GM23338 (cell line): ENCODE results near the gene EXOSC1.

Experiments
- CREB1 ChIP-seq: fragments of 250-450 bp; sonication (Bioruptor Pico); IDR thresholded peaks from 2 replicates; pipeline ENCODE4 v1.5.0; 2020; ENCODE audit warnings: low read depth, mild to moderate bottlenecking, moderate library complexity
- CTCF ChIP-seq, 2 experiments: fragments of 200-600 bp in 1 of 2; sonication (generic) in 1 of 2; conservative IDR thresholded peaks; 2 replicates each; pipeline versions ENCODE4 v1.5.1 to v1.6.1; 2016 to 2017; ENCODE audit warnings: antibody characterized with exemption in 2 of 2, low read depth in 2 of 2, mild to moderate bottlenecking in 2 of 2, moderate library complexity in 1 of 2
- ETS1 ChIP-seq: IDR thresholded peaks from 2 replicates; pipeline ENCODE4 v1.6.1; 2016; ENCODE audit warnings: antibody characterized with exemption
- POLR2AphosphoS5 ChIP-seq: IDR thresholded peaks from 2 replicates; pipeline ENCODE4 v1.6.1; 2016; ENCODE audit warnings: antibody characterized with exemption, low read depth

GRCh38 chr10:97475936-97476594 is 30.3 kb upstream of the EXOSC1 start:
- TF ChIP-seq CTCF (conservative IDR thresholded peaks at IDR 0.05; ENCODE audit: low read depth in 2 of 2) (no peak), CREB1 (CRISPR knock-in tag) (no peak), POLR2AphosphoS5 (no peak), ETS1 (no peak)
